Astrocyte (in vitro differentiated cells and primary cell): ENCODE measurements around the gene KRT76. TPM values are rescaled to one million over a fixed set of nuclear protein-coding genes. Genes with fewer than 3 reads are reported as not detected.

Experiments used
- DNase-seq: peaks from one replicate; pipeline ENCODE4 v3.0.0-alpha.2; 2010; ENCODE audit warnings: low read depth
- FAIRE-seq: peaks from 2 replicates; lab custom pipeline; 2011; peaks lifted over from hg19 to GRCh38; lab: Jason Lieb, UNC
- H2AFZ ChIP-seq: 2 replicates; pipeline ENCODE4 v1.6.0; 2012; ENCODE audit warnings: low read depth, low read length, inconsistent platforms
- H3K27ac ChIP-seq: 2 replicates; pipeline ENCODE4 v1.5.1; 2011; ENCODE audit warnings: low read depth, low read length, inconsistent platforms
- H3K27me3 ChIP-seq: 2 replicates; pipeline ENCODE4 v1.6.0; 2011; ENCODE audit warnings: low read length, inconsistent platforms; ENCODE audit not compliant: insufficient read depth
- H3K36me3 ChIP-seq: 2 replicates; pipeline ENCODE4 v1.5.1; 2011; ENCODE audit warnings: low read length, inconsistent platforms; ENCODE audit not compliant: insufficient read depth
- H3K4me1 ChIP-seq: 2 replicates; pipeline ENCODE4 v1.5.1; 2011; ENCODE audit warnings: low read length, inconsistent platforms; ENCODE audit not compliant: insufficient read depth
- H3K4me2 ChIP-seq: 2 replicates; pipeline ENCODE4 v1.6.0; 2012; ENCODE audit warnings: low read length, inconsistent platforms
- H3K4me3 ChIP-seq: 2 replicates; pipeline ENCODE4 v1.5.1; 2011; ENCODE audit warnings: low read depth, mild to moderate bottlenecking, low read length, inconsistent platforms; ENCODE audit not compliant: insufficient read depth
- H3K79me2 ChIP-seq: 2 replicates; pipeline ENCODE4 v1.6.0; 2012; ENCODE audit warnings: mild to moderate bottlenecking, low read length, inconsistent platforms; ENCODE audit not compliant: insufficient read depth
- H3K9ac ChIP-seq: 2 replicates; pipeline ENCODE4 v1.6.0; 2012; ENCODE audit warnings: mild to moderate bottlenecking, low read length, inconsistent platforms
- H3K9me3 ChIP-seq: 2 replicates; pipeline ENCODE4 v1.5.1; 2012; ENCODE audit warnings: low read depth, mild to moderate bottlenecking, low read length, inconsistent platforms; ENCODE audit not compliant: insufficient read depth
- H4K20me1 ChIP-seq: 2 replicates; pipeline ENCODE4 v1.6.0; 2012; ENCODE audit warnings: low read length, inconsistent platforms; ENCODE audit not compliant: insufficient read depth
- H3K27ac Mint-ChIP-seq: one replicate; pipeline ENCODE4 v1.8.0; 2021; ENCODE audit warnings: mild to moderate bottlenecking, mixed read lengths; ENCODE audit not compliant: unreplicated experiment
- H3K27me3 Mint-ChIP-seq: one replicate; pipeline ENCODE4 v1.8.0; 2021; ENCODE audit warnings: low read depth, mixed read lengths; ENCODE audit not compliant: unreplicated experiment
- H3K36me3 Mint-ChIP-seq: one replicate; pipeline ENCODE4 v1.8.0; 2021; ENCODE audit warnings: low read depth, mixed read lengths; ENCODE audit not compliant: unreplicated experiment
- H3K4me1 Mint-ChIP-seq: one replicate; pipeline ENCODE4 v1.8.0; 2021; ENCODE audit warnings: low read depth, mixed read lengths; ENCODE audit not compliant: unreplicated experiment
- H3K4me3 Mint-ChIP-seq: one replicate; pipeline ENCODE4 v1.8.0; 2021; ENCODE audit warnings: mild to moderate bottlenecking, moderate library complexity, mixed read lengths; ENCODE audit not compliant: unreplicated experiment
- H3K9me3 Mint-ChIP-seq: one replicate; pipeline ENCODE4 v1.8.0; 2021; ENCODE audit warnings: mild to moderate bottlenecking, mixed read lengths; ENCODE audit not compliant: unreplicated experiment
- CTCF ChIP-seq: IDR thresholded peaks from 2 replicates; pipeline ENCODE4 v1.5.1; 2011; ENCODE audit warnings: low read depth, mild to moderate bottlenecking, inconsistent platforms, low read length, moderate library complexity; ENCODE audit not compliant: insufficient read depth
- EZH2 ChIP-seq: IDR thresholded peaks from 2 replicates; pipeline ENCODE4 v1.6.1; 2012; ENCODE audit warnings: mild to moderate bottlenecking, low read length, inconsistent platforms; ENCODE audit not compliant: insufficient read depth
- total RNA-seq: library from RNA; stranded (reverse); gene quantifications from 2 replicates; pipeline ENCODE4 v1.2.1, GENCODE V29; 2021

KRT76 gene
- total RNA-seq, 1 donor from 2014 or later = not detected

- no peak for DNase-seq
- Histone ChIP-seq H3K27ac (no peak overlapping the region), H3K4me3 (no peak overlapping the region), H3K9me3 (no peaks in the 10 kb centered on the region), H4K20me1 (no peaks in the 10 kb centered on the region), H3K4me1 (no peaks in the 10 kb centered on the region), H3K4me2 (no peak overlapping the region), H2AFZ (no peak overlapping the region), H3K36me3 (no peaks in the 10 kb centered on the region), H3K27me3 (peaks cover 25% of the 10 kb centered on the region), H3K79me2 (no peaks in the 10 kb centered on the region), H3K9ac (no peak overlapping the region)
- TF ChIP-seq CTCF (no peak), EZH2 (no peak)
- H3K4me1 Mint-ChIP-seq = peaks cover 4% of the 10 kb centered on the region
- H3K27me3 Mint-ChIP-seq = peaks cover 59% of the 10 kb centered on the region
- H3K27ac Mint-ChIP-seq = no peak overlapping the region
- H3K9me3 Mint-ChIP-seq = no peaks in the 10 kb centered on the region
- no peak overlapping the region for H3K4me3 Mint-ChIP-seq
- FAIRE-seq = no peak
- H3K36me3 Mint-ChIP-seq = peaks cover 4% of the 10 kb centered on the region
These were observed 36.2 kb upstream of the KRT76 start for GRCh38 chr12:52813203-52813819.

- Histone ChIP-seq H2AFZ (no peak overlapping the region), H3K9me3 (no peaks in the 10 kb centered on the region), H3K27me3 (peaks cover 31% of the 10 kb centered on the region), H3K36me3 (no peaks in the 10 kb centered on the region), H3K4me3 (no peak overlapping the region), H3K4me2 (no peak overlapping the region), H3K27ac (no peak overlapping the region), H3K9ac (no peak overlapping the region), H3K79me2 (no peaks in the 10 kb centered on the region), H3K4me1 (no peaks in the 10 kb centered on the region), H4K20me1 (no peaks in the 10 kb centered on the region)
- Mint-ChIP-seq H3K27me3 (peaks cover 58% of the 10 kb centered on the region), H3K4me3 (no peak overlapping the region), H3K36me3 (peaks cover 4% of the 10 kb centered on the region), H3K27ac (no peak overlapping the region), H3K9me3 (no peaks in the 10 kb centered on the region), H3K4me1 (peaks cover 2% of the 10 kb centered on the region)
- DNase-seq = no peak
- no peak for FAIRE-seq
- TF ChIP-seq EZH2 (no peak), CTCF (no peak)
These were observed 35.6 kb upstream of the KRT76 start for GRCh38 chr12:52812749-52813148.

- H3K27me3 Mint-ChIP-seq = peaks cover 61% of the 10 kb centered on the region
- no peak overlapping the region for H3K27ac Mint-ChIP-seq
- H3K9me3 ChIP-seq = no peaks in the 10 kb centered on the region
- no peak overlapping the region for H3K9ac ChIP-seq
- peaks cover 2% of the 10 kb centered on the region for H3K4me1 Mint-ChIP-seq
- no peaks in the 10 kb centered on the region for H3K9me3 Mint-ChIP-seq
- H3K36me3 ChIP-seq = no peaks in the 10 kb centered on the region
- no peak for TF ChIP-seq EZH2
- TF ChIP-seq CTCF = no peak
- H3K4me2 ChIP-seq = no peak overlapping the region
- H3K4me3 ChIP-seq = no peak overlapping the region
- H2AFZ ChIP-seq = no peak overlapping the region
- no peaks in the 10 kb centered on the region for H4K20me1 ChIP-seq
- no peak overlapping the region for H3K4me3 Mint-ChIP-seq
- H3K36me3 Mint-ChIP-seq = peaks cover 4% of the 10 kb centered on the region
- H3K27me3 ChIP-seq = peaks cover 36% of the 10 kb centered on the region
- DNase-seq (no peak), FAIRE-seq (no peak)
- no peak overlapping the region for H3K27ac ChIP-seq
- H3K4me1 ChIP-seq = no peaks in the 10 kb centered on the region
- no peaks in the 10 kb centered on the region for H3K79me2 ChIP-seq
These were observed 34.9 kb upstream of the KRT76 start for GRCh38 chr12:52812073-52812400.
